OCI-LY7 (cell line): Measurements from ENCODE around the gene RAD23A.

Experiments used
- EZH2phosphoT487 ChIP-seq: fragments of 200-600 bp; sonication (generic); IDR thresholded peaks from 2 replicates; pipeline ENCODE4 v1.6.1; 2018; ENCODE audit warnings: low read depth, borderline replicate concordance, mild to moderate bottlenecking, mixed run types, antibody characterized with exemption, low read length, moderate library complexity, mixed read lengths
- TF ChIP-seq, protein P1 (sequence below): fragments of 200-600 bp; sonication (generic); conservative IDR thresholded peaks from 2 replicates; pipeline ENCODE4 v1.5.1; 2014; ENCODE audit warnings: mild to moderate bottlenecking, antibody characterized with exemption, low read length, moderate library complexity, mixed read lengths

DNA sequence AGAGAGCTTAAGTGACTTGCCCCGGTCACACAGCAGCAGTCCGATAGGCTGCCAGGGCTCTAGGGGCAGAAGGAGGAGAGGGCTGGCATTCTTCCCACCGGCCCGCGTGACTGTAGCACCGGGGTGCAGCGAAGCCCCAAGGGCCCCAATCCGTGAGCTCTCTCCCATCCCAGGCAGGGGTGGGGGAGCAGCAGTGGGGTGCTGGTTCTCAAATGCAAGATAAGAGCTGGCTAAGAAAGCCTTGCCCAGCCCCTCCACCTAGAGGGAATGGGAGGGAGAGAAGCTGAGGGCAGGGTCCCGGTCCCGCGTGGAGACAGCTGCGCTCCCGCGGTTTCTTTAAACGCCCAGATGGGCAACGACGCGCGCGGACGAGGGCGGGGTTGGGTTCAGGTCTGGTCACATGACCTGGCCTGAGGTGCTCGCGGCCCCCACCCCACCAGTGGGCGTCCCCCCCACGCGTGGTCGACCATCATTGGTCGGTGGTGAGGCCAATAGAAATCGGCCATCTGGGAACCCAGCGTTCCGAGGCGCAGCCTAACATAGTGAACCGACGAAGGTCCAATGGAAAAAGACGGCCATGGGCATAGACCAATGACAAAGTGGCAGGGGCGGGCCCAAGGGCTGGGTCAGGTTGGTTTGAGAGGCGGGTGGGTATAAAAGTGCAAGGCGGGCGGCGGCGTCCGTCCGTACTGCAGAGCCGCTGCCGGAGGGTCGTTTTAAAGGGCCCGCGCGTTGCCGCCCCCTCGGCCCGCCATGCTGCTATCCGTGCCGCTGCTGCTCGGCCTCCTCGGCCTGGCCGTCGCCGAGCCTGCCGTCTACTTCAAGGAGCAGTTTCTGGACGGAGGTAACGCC is 7.5 kb upstream of the RAD23A start, which contains the start of gene CALR:
- TF ChIP-seq, protein P1, sequence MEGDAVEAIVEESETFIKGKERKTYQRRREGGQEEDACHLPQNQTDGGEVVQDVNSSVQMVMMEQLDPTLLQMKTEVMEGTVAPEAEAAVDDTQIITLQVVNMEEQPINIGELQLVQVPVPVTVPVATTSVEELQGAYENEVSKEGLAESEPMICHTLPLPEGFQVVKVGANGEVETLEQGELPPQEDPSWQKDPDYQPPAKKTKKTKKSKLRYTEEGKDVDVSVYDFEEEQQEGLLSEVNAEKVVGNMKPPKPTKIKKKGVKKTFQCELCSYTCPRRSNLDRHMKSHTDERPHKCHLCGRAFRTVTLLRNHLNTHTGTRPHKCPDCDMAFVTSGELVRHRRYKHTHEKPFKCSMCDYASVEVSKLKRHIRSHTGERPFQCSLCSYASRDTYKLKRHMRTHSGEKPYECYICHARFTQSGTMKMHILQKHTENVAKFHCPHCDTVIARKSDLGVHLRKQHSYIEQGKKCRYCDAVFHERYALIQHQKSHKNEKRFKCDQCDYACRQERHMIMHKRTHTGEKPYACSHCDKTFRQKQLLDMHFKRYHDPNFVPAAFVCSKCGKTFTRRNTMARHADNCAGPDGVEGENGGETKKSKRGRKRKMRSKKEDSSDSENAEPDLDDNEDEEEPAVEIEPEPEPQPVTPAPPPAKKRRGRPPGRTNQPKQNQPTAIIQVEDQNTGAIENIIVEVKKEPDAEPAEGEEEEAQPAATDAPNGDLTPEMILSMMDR: peak; percentile 15; the same call in 1 of the 2 replicates
- TF ChIP-seq EZH2phosphoT487: no peak
